ENCODE measurements around the gene TBCA.
"Not testable (repeated sequence)": the region's sequence is repeated elsewhere in the genome, so short reads cannot be mapped to it uniquely, and the experiment has no call there.

The TBCA gene

GRCh38 chr5:77771452-77771851, 4.7 kb downstream of the TBCA start:
- DNase-seq = no peak

GRCh38 chr5:77770293-77771005, 5.7 kb downstream of the TBCA start:
- no peak for DNase-seq

GRCh38 chr5:77768978-77769377, 7.2 kb downstream of the TBCA start:
- no peak for DNase-seq

- no peak for DNase-seq
Measured at GRCh38 chr5:77767301-77767700, 8.8 kb downstream of the TBCA start.

GRCh38 chr5:77761606-77762005, 14.5 kb downstream of the TBCA start:
- DNase-seq = no peak

- no peak for DNase-seq
Measured at GRCh38 chr5:77758141-77758938, 17.8 kb downstream of the TBCA start.

- DNase-seq = no peak
Measured at GRCh38 chr5:77751328-77752023, 24.7 kb downstream of the TBCA start.

- DNase-seq = not testable (repeated sequence)
Measured at GRCh38 chr5:77750928-77751327, 25.2 kb downstream of the TBCA start.

GRCh38 chr5:77748160-77748559, 28.0 kb downstream of the TBCA start:
- DNase-seq = no peak

- no peak for DNase-seq
Measured at GRCh38 chr5:77744116-77744515, 32.0 kb downstream of the TBCA start.

GRCh38 chr5:77743181-77743580, 33.0 kb downstream of the TBCA start:
- no peak for DNase-seq

- DNase-seq = no peak
Measured at GRCh38 chr5:77741608-77742007, 34.5 kb downstream of the TBCA start.

GRCh38 chr5:77734885-77735284, 41.3 kb downstream of the TBCA start:
- no peak for DNase-seq

- no peak for DNase-seq
Measured at GRCh38 chr5:77733130-77733529, 43.0 kb downstream of the TBCA start.

GRCh38 chr5:77727190-77727589, 48.9 kb downstream of the TBCA start:
- no peak for DNase-seq

- no peak for DNase-seq
Measured at GRCh38 chr5:77725616-77726015, 50.5 kb downstream of the TBCA start.

- DNase-seq = no peak
Measured at GRCh38 chr5:77724934-77725333, 51.2 kb downstream of the TBCA start.

GRCh38 chr5:77719666-77720363, 56.3 kb downstream of the TBCA start:
- no peak for DNase-seq

- DNase-seq = no peak
Measured at GRCh38 chr5:77718934-77719610, 57.1 kb downstream of the TBCA start.

GRCh38 chr5:77709993-77710685, 66.0 kb downstream of the TBCA start:
- DNase-seq = no peak

- no peak for DNase-seq
Measured at GRCh38 chr5:77709340-77709739, 66.8 kb downstream of the TBCA start.

GRCh38 chr5:77707791-77708190, 68.3 kb downstream of the TBCA start:
- DNase-seq = no peak
